Stomach (tissue), 9 donors: Measurements from ENCODE around the gene GDF9. TPM values are rescaled to one million over a fixed set of nuclear protein-coding genes. Genes with fewer than 3 reads are reported as not detected.

Source experiments
- DNase-seq, 2 donors: peaks; one replicate each; pipeline versions ENCODE4 v3.0.0 to v3.0.0-alpha.2; 2013 to 2019
- H3K27ac ChIP-seq, 5 donors: fragments of 200-600 bp in 4 of 5; sonication (generic) in 4 of 5; one replicate each; pipeline ENCODE4 v1.5.1; 2013 to 2019; ENCODE audit warnings: mild to moderate bottlenecking in 1 of 5, moderate library complexity in 1 of 5
- H3K27me3 ChIP-seq, 3 donors: fragments of 200-600 bp; sonication (generic); one replicate each; pipeline ENCODE4 v1.5.1; 2017 to 2019; ENCODE audit warnings: mixed run types in 1 of 3
- H3K36me3 ChIP-seq, 4 donors: fragments of 200-600 bp; sonication (generic); 1 replicate in 3 of 4; 2 replicates in 1 of 4; pipeline ENCODE4 v1.5.1; 2016 to 2019
- H3K4me1 ChIP-seq, 4 donors: fragments of 200-600 bp; sonication (generic); one replicate each; pipeline ENCODE4 v1.5.1; 2016 to 2019
- H3K4me3 ChIP-seq, 4 donors: fragments of 200-600 bp; sonication (generic) in 3 of 4; one replicate each; pipeline ENCODE4 v1.5.1; 2016 to 2019; ENCODE audit warnings: mild to moderate bottlenecking in 1 of 4
- H3K9me3 ChIP-seq, 4 donors: fragments of 200-600 bp; sonication (generic); one replicate each; pipeline ENCODE4 v1.5.1; 2016 to 2019
- CTCF ChIP-seq, 7 experiments: fragments of 450-650 bp in 4 of 7; fragments of 200-600 bp in 3 of 7; sonication (generic) in 3 of 7; IDR thresholded peaks; one replicate each; pipeline ENCODE4 v1.5.1; 2016 to 2019; ENCODE audit warnings: antibody characterized with exemption in 7 of 7, control low read depth in 2 of 7, mild to moderate bottlenecking in 1 of 7
- EP300 ChIP-seq: sonication (generic); formaldehyde crosslinking; IDR thresholded peaks from one replicate; pipeline ENCODE4 v1.6.1; 2017; ENCODE audit warnings: antibody characterized with exemption
- POLR2A ChIP-seq, 4 donors: fragments of 450-650 bp; IDR thresholded peaks; one replicate each; pipeline ENCODE4 v1.6.1; 2016; ENCODE audit warnings: antibody characterized with exemption in 4 of 4, control low read depth in 2 of 4, mild to moderate bottlenecking in 1 of 4, moderate library complexity in 1 of 4
- POLR2AphosphoS5 ChIP-seq, 3 donors: sonication (generic); formaldehyde crosslinking; IDR thresholded peaks; one replicate each; pipeline ENCODE4 v1.6.1; 2016; ENCODE audit warnings: antibody characterized with exemption in 3 of 3
- WGBS, 5 donors: extraction: QIAGEN DNeasy Blood & Tissue Kit in 3 of 5; methylation state at CpG; one replicate each; pipeline versions ENCODE4 v1.1.5 to v1.1.7; 2013 to 2018; 5-methylcytosine and 5-hydroxymethylcytosine counted together
- intact Hi-C: fragments of 100-400 bp; cut with DNase I; formaldehyde crosslinking; loops from one replicate; pipeline ENCODE4 v1.15.1; 2023; ENCODE audit warnings: low total_unique reads
- polyA plus RNA-seq, 3 donors: library from polyadenylated mRNA; stranded (reverse); fragments of 200-250 nt; gene quantifications; one replicate each; pipeline ENCODE4 v1.2.3, GENCODE V29; 2013
- total RNA-seq, 5 donors: library from RNA; depleted of rRNA; stranded (reverse); fragments of >200 nt; gene quantifications; one replicate each; pipeline versions ENCODE4 v1.1.0 to v1.2.3, GENCODE V29; 2014 to 2016
- donor health status: healthy with polysubstance abuse.
- donor health status: Bipolar disorder and iron deficiency.
- donor health status: healthy.

Gene GDF9
- total and polyA plus RNA-seq, 8 donors = 0.25 to 4.4 (median 1.1) TPM; not detected in 4

DNA sequence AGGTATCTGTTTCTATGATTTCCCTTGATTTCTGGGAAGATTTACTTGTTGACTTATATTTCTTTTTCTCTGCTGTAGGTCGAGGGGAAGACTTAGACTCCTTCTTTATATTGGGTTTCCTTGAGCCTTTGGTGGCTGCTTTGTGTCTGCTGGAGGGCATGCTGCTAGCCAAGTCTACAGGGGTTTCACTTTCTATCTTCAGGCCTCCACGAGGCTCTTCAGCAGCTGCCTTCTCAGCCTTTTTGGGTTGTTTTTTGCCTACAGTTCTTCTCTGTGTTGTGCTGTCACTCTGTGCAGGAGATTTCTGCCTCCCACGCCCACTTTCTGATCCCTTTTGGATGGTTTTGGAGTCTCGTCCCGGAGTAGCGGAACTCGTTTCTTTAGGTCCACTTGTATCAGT is 30.4 kb upstream of the GDF9 start:
- Histone ChIP-seq H3K27me3 (no peaks in the 10 kb centered on the region), H3K4me1 (peaks cover 0 to 7% (median 2%) of the 10 kb centered on the region in 4 donors), H3K9me3 (no peaks in the 10 kb centered on the region), H3K4me3 (no peak overlapping the region), H3K36me3 (peaks cover 43 to 90% (median 86%) of the 10 kb centered on the region in 4 donors), H3K27ac (no peak overlapping the region)
- TF ChIP-seq EP300 = no peak
- TF ChIP-seq POLR2A (IDR thresholded peaks at IDR 0.05) = no peak
- TF ChIP-seq CTCF (IDR thresholded peaks at IDR 0.05) = no peak
- no peak for TF ChIP-seq POLR2AphosphoS5 (IDR thresholded peaks at IDR 0.05)
- intact Hi-C loops = no loop called here
- no peak for DNase-seq
- WGBS, 5 donors = 79 to 86% (median 85%) methylated on average over 7 of the region's 7 CpGs

DNA sequence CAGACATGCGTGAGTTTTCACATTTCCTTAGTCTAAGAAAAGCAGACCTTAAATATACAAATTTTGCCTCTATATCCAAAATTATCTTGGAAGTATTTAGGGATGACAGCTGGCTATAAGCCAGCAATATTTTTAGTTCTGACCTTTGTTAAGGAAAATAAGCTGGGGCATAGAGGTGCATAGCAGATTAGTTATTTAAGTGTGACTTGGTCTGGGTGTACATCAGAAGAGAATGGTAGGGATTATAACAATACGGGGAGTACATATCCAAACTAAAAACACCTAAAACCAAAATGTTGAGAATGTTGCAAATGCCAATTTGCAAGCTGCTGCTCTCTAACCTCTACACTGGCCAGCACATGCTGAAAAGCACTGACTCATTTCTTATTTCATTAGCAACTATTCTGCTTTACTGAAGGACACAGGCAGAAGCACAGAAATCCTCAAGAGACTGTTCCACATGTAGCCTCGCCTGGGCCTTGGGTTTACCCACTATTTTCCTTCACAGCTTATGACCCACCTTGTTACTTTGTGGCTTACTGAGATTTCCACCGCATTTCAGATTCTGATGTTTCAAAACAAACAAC is 29.5 kb upstream of the GDF9 start:
- Histone ChIP-seq H3K4me3 (no peak overlapping the region), H3K27me3 (no peaks in the 10 kb centered on the region), H3K9me3 (no peaks in the 10 kb centered on the region), H3K4me1 (peaks cover 0 to 4% (median 2%) of the 10 kb centered on the region in 4 donors), H3K27ac (no peak overlapping the region), H3K36me3 (peaks cover 52 to 91% (median 87%) of the 10 kb centered on the region in 4 donors)
- 86 to 95% (median 91%) methylated on average over 4 of the region's 4 CpGs for WGBS, 5 donors
- DNase-seq = no peak
- no peak for TF ChIP-seq POLR2A (IDR thresholded peaks at IDR 0.05)
- no peak for TF ChIP-seq EP300
- no peak for TF ChIP-seq CTCF (IDR thresholded peaks at IDR 0.05)
- TF ChIP-seq POLR2AphosphoS5 (IDR thresholded peaks at IDR 0.05) = no peak
- intact Hi-C loops = no loop called here

DNA sequence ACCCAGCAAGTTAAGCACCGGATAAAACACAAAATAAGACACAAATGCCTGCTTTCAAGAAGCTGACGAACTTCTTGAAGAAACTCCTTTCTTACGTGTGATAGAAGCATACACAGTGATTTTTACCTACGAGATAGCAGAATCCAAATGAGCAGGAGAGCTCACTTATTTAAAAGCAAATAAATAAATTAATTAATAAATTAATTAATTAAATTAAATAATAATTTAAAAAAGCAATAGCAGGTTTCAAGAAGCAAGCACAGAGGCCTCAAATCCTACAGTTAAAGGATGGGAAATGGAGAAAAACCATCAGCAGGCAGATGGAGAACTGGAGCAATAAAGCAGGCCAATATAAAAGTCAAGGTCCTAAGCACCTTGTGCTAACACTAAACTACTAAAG is 24.5 kb upstream of the GDF9 start:
- no peak overlapping the region for H3K4me3 ChIP-seq
- DNase-seq = no peak
- H3K27me3 ChIP-seq = no peaks in the 10 kb centered on the region
- H3K9me3 ChIP-seq = no peaks in the 10 kb centered on the region
- TF ChIP-seq EP300 (no peak), POLR2AphosphoS5 (IDR thresholded peaks at IDR 0.05) (no peak), CTCF (IDR thresholded peaks at IDR 0.05) (no peak), POLR2A (IDR thresholded peaks at IDR 0.05) (no peak)
- WGBS, 5 donors = 91 to 97% (median 96%) methylated on average over 4 of the region's 4 CpGs
- no peak overlapping the region for H3K27ac ChIP-seq
- peaks cover 79 to 100% (median 100%) of the 10 kb centered on the region in 4 donors for H3K36me3 ChIP-seq
- intact Hi-C loops = no loop called here
- H3K4me1 ChIP-seq = no peaks in the 10 kb centered on the region

GRCh38 chr5:132889501-132889900 is 23.2 kb upstream of the GDF9 start:
- no peaks in the 10 kb centered on the region for H3K27me3 ChIP-seq
- H3K4me1 ChIP-seq = no peaks in the 10 kb centered on the region
- H3K36me3 ChIP-seq = peaks cover 77 to 100% (median 100%) of the 10 kb centered on the region in 4 donors
- TF ChIP-seq POLR2AphosphoS5 (IDR thresholded peaks at IDR 0.05) (no peak), EP300 (no peak), POLR2A (IDR thresholded peaks at IDR 0.05) (no peak), CTCF (IDR thresholded peaks at IDR 0.05) (no peak)
- no peak overlapping the region for H3K27ac ChIP-seq
- no peaks in the 10 kb centered on the region for H3K9me3 ChIP-seq
- H3K4me3 ChIP-seq = no peak overlapping the region
- no peak for DNase-seq
- intact Hi-C loops = no loop called here
